Measurements from ENCODE around the gene TTLL1. TPM values are rescaled to one million over a fixed set of nuclear protein-coding genes. Genes with fewer than 3 reads are reported as not detected.

The TTLL1 gene
- total RNA-seq, 1 experiment from 2014 or later = 3.3 TPM

- Mint-ChIP-seq H3K4me3 (ENCODE audit: low read depth, unreplicated experiment) (peak overlapping the region; percentile 63), H3K4me1 (ENCODE audit: low read depth, unreplicated experiment) (peaks cover 86% of the 10 kb centered on the region), H3K36me3 (ENCODE audit: insufficient read depth, unreplicated experiment) (peaks cover 25% of the 10 kb centered on the region), H3K27ac (ENCODE audit: unreplicated experiment) (peak overlapping the region; percentile 76), H3K27me3 (ENCODE audit: unreplicated experiment) (no peaks in the 10 kb centered on the region), H3K9me3 (ENCODE audit: low read depth, unreplicated experiment) (no peaks in the 10 kb centered on the region)
- BruUV-seq (replicated peaks) = TSS peak; percentile 24
- no peak for DNase-seq
- no peak for TF ChIP-seq CTCF (IDR thresholded peaks at IDR 0.05; ENCODE audit: unreplicated experiment)
- intact Hi-C loops (cut with micrococcal nuclease; ENCODE audit: unreplicated experiment) = no loop called here
- CTCF ChIA-PET = interaction anchor here (0.6 to 1.5 kb wide), 9 partner anchors 10 to 385 kb away, joined by 3 to 8 read pairs (median 3); partner anchors contain the start of gene PACSIN2
These were observed 94.8 kb downstream of the TTLL1 start for GRCh38 chr22:42994276-42994916.

DNA sequence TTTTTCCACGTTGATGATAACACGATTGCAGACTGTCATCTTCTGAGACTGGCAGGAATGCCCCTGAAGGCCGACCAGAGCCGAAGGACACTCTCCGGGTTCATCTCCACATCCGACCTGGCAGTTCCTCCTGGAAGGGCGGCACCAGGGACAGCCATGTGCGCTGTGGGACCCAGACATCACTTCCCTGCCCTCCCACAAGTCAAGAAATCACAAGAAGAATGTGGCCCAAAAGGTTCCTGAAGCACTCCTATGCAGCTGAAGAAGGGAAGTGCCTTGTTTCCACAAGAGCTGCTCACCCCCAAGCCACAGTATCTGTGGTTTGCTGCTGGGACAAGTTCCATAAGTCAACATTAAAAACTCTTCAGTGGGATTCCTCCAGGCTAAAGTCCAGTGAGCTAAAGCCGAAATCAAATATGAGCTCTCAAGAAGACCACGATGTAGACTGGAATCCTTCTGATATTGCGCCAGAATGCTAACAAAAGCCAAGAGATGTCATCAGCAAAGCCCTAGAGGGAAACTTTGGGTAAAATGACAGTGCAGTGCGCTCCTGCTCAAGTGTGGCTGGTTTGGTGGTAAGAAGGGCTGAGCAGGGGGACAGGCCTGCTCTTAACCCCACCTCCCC is 95.4 kb downstream of the TTLL1 start:
- peak overlapping the region; percentile 21 for H3K4me3 Mint-ChIP-seq (ENCODE audit: low read depth, unreplicated experiment)
- no peak for DNase-seq

DNA sequence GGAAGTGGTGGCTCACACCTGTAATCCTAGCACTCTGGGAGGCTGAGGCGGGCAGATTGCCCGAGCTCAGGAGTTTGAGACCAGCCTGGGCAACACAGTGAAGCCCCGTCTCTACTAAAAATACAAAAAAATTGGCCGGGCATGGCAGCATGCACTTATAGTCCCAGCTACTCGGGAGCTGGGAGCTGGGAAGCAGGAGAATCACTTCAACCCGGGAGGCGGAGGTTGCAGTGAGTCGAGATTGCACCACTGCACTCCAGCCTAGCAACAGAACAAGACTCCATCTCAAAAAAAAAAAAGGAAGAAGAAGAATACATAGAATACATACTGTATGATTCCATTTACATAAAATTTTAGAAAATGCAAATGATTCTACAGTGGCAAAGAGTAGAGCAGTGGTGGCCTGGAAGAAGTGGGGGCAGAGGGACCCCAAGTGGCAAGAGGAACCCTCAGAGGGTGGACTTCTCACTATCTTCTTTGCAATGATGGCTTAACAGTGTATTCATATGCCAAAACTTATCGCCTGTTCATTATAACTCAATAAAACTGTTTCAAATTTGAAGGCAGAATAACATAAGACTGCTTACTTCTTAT is 96.2 kb downstream of the TTLL1 start:
- no peak overlapping the region for H3K4me3 Mint-ChIP-seq (ENCODE audit: low read depth, unreplicated experiment)
- H3K4me1 Mint-ChIP-seq (ENCODE audit: low read depth, unreplicated experiment) = peaks cover 72% of the 10 kb centered on the region
- no peak for TF ChIP-seq CTCF (IDR thresholded peaks at IDR 0.05; ENCODE audit: unreplicated experiment)
- H3K36me3 Mint-ChIP-seq (ENCODE audit: insufficient read depth, unreplicated experiment) = peaks cover 29% of the 10 kb centered on the region
- no peaks in the 10 kb centered on the region for H3K9me3 Mint-ChIP-seq (ENCODE audit: low read depth, unreplicated experiment)
- no peaks in the 10 kb centered on the region for H3K27me3 Mint-ChIP-seq (ENCODE audit: unreplicated experiment)
- CTCF ChIA-PET = no interaction called here
- peak overlapping the region; percentile 23 for H3K27ac Mint-ChIP-seq (ENCODE audit: unreplicated experiment)
- BruUV-seq (replicated peaks) = no TSS peak
- intact Hi-C loops (cut with micrococcal nuclease; ENCODE audit: unreplicated experiment) = no loop called here
- DNase-seq = no peak

More for the DNA sequence above, 95.4 kb downstream of the TTLL1 start:
- H3K4me1 Mint-ChIP-seq (ENCODE audit: low read depth, unreplicated experiment) = peaks cover 80% of the 10 kb centered on the region
- no peak for TF ChIP-seq CTCF (IDR thresholded peaks at IDR 0.05; ENCODE audit: unreplicated experiment)
- no peaks in the 10 kb centered on the region for H3K9me3 Mint-ChIP-seq (ENCODE audit: low read depth, unreplicated experiment)
- peaks cover 26% of the 10 kb centered on the region for H3K36me3 Mint-ChIP-seq (ENCODE audit: insufficient read depth, unreplicated experiment)
- BruUV-seq (replicated peaks) = no TSS peak
- CTCF ChIA-PET = no interaction called here
- no peak overlapping the region for H3K27ac Mint-ChIP-seq (ENCODE audit: unreplicated experiment)
- intact Hi-C loops (cut with micrococcal nuclease; ENCODE audit: unreplicated experiment) = no loop called here
- H3K27me3 Mint-ChIP-seq (ENCODE audit: unreplicated experiment) = no peaks in the 10 kb centered on the region

- no peak for DNase-seq
- no peaks in the 10 kb centered on the region for H3K9me3 Mint-ChIP-seq (ENCODE audit: low read depth, unreplicated experiment)
- BruUV-seq (replicated peaks) = no TSS peak
- no peak overlapping the region for H3K4me3 Mint-ChIP-seq (ENCODE audit: low read depth, unreplicated experiment)
- H3K4me1 Mint-ChIP-seq (ENCODE audit: low read depth, unreplicated experiment) = peaks cover 67% of the 10 kb centered on the region
- H3K27ac Mint-ChIP-seq (ENCODE audit: unreplicated experiment) = no peak overlapping the region
- no peak for TF ChIP-seq CTCF (IDR thresholded peaks at IDR 0.05; ENCODE audit: unreplicated experiment)
- intact Hi-C loops (cut with micrococcal nuclease; ENCODE audit: unreplicated experiment) = no loop called here
- no peaks in the 10 kb centered on the region for H3K27me3 Mint-ChIP-seq (ENCODE audit: unreplicated experiment)
- CTCF ChIA-PET = no interaction called here
- peaks cover 34% of the 10 kb centered on the region for H3K36me3 Mint-ChIP-seq (ENCODE audit: insufficient read depth, unreplicated experiment)
These were observed 97.1 kb downstream of the TTLL1 start for GRCh38 chr22:42992092-42992491.
